Fibroblast of villous mesenchyme (primary cell): ENCODE measurements around the gene OTX2. TPM values are rescaled to one million over a fixed set of nuclear protein-coding genes. Genes with fewer than 3 reads are reported as not detected.

Experiments used
- DNase-seq: peaks from one replicate; pipeline ENCODE4 v3.0.0-alpha.2; 2010; ENCODE audit warnings: low read depth
- H3K4me3 ChIP-seq: 2 replicates; pipeline ENCODE4 v1.5.1; 2011; ENCODE audit warnings: low read depth, mild to moderate bottlenecking, low read length
- total RNA-seq: library from RNA; depleted of rRNA; stranded (reverse); fragments of >200 nt; gene quantifications from 2 replicates; pipeline ENCODE4 v1.2.3, GENCODE V29; 2012
- TF ChIP-seq, protein P1 (sequence below): IDR thresholded peaks from 2 replicates; pipeline ENCODE4 v1.5.1; 2012; ENCODE audit warnings: low read depth, mild to moderate bottlenecking, low read length; ENCODE audit not compliant: insufficient read depth

The OTX2 gene
- total RNA-seq, 1 donor, result not detected

GRCh38 chr14:56812364-56813141 is 2.3 kb upstream of the OTX2 start:
- TF ChIP-seq, protein P1, sequence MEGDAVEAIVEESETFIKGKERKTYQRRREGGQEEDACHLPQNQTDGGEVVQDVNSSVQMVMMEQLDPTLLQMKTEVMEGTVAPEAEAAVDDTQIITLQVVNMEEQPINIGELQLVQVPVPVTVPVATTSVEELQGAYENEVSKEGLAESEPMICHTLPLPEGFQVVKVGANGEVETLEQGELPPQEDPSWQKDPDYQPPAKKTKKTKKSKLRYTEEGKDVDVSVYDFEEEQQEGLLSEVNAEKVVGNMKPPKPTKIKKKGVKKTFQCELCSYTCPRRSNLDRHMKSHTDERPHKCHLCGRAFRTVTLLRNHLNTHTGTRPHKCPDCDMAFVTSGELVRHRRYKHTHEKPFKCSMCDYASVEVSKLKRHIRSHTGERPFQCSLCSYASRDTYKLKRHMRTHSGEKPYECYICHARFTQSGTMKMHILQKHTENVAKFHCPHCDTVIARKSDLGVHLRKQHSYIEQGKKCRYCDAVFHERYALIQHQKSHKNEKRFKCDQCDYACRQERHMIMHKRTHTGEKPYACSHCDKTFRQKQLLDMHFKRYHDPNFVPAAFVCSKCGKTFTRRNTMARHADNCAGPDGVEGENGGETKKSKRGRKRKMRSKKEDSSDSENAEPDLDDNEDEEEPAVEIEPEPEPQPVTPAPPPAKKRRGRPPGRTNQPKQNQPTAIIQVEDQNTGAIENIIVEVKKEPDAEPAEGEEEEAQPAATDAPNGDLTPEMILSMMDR, result no peak
- DNase-seq, result no peak

DNA sequence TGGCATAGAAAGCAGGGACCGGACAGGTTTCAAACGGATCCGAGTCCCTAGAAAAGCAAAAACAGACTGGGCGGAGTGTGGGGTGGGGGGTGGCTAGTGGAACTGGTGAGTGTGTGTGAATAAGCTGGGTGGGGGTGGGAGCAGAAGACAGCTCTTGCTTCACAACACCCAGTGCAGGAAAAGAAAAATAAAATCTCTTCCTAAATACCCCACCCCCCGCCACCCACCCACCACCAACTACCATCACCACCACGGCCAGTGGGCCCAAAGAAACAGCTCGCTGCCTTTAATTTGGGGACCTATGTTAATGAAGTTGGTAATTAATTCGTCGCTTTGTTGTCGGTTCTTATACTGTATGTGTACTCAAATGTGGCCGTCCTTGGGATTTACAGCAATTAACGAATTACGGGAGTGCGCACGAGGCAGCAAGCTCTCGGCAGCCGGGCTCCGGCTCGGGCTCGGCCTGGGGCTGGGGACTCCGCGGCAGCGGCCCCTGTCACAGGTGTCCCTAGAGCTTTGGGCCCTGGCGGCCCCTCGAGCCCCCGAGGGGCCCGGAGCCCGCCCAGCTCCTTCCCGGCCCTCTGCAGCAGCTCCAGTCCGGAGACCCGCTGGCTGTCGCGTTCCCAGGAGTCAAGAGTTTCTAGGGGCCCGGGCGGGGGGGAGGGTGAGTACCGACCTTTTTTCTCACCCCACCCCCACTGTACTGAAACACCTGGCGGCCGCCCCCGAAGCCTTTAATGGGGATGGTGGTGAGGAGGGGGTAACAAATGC is 1.5 kb upstream of the OTX2 start:
- TF ChIP-seq, protein P1, result no peak
- no peak for DNase-seq
- H3K4me3 ChIP-seq, result no peak overlapping the region

More at GRCh38 chr14:56812364-56813141, 2.3 kb upstream of the OTX2 start:
- H3K4me3 ChIP-seq, result no peak overlapping the region

GRCh38 chr14:56810836-56811592 is 735 bp upstream of the OTX2 start:
- DNase-seq, result no peak
- TF ChIP-seq, protein P1, result no peak
- no peak overlapping the region for H3K4me3 ChIP-seq

GRCh38 chr14:56809270-56810146 is 771 bp downstream of the OTX2 start:
- H3K4me3 ChIP-seq, result no peak overlapping the region
- no peak for DNase-seq
- TF ChIP-seq, protein P1, result no peak

GRCh38 chr14:56808383-56809269 is 1.7 kb downstream of the OTX2 start:
- TF ChIP-seq, protein P1, result no peak
- no peak for DNase-seq
- H3K4me3 ChIP-seq, result no peak overlapping the region
